GM12878 (cell line): ENCODE data around the gene THRA. TPM values are rescaled to one million over a fixed set of nuclear protein-coding genes. Genes with fewer than 3 reads are reported as not detected.

Source experiments
- BHLHE40 ChIP-seq, 2 experiments: fragments of 450-650 bp in 1 of 2; IDR thresholded peaks; 2 replicates each; pipeline ENCODE4 v1.6.1; 2011 to 2017; ENCODE audit warnings: low read depth in 2 of 2, borderline replicate concordance in 1 of 2, improper control_type of control experiment in 1 of 2, low read length in 1 of 2, mild to moderate bottlenecking in 1 of 2
- CTCF ChIP-seq, 3 experiments: IDR thresholded peaks in 2 of 3; conservative IDR thresholded peaks in 1 of 3; 2 replicates each; pipeline ENCODE4 v1.5.1; 2011; ENCODE audit warnings: low read depth in 3 of 3, low read length in 3 of 3, mild to moderate bottlenecking in 3 of 3, control low read depth in 2 of 3, moderate library complexity in 2 of 3, inconsistent platforms in 1 of 3, mixed read lengths in 1 of 3; ENCODE audit not compliant: control insufficient read depth in 2 of 3, insufficient read depth in 1 of 3; ENCODE audit errors: extremely low read depth in 1 of 3
- ESRRA ChIP-seq: IDR thresholded peaks from 2 replicates; pipeline ENCODE4 v1.6.1; 2012; ENCODE audit warnings: mild to moderate bottlenecking, low read length, improper control_type of control experiment
- HDAC6 ChIP-seq: fragments of 200-600 bp; sonication (generic); IDR thresholded peaks from one replicate; pipeline ENCODE4 v1.8.0; 2017; ENCODE audit warnings: antibody characterized with exemption; ENCODE audit not compliant: unreplicated experiment
- IKZF1 ChIP-seq: fragments of 450-650 bp; conservative IDR thresholded peaks from 2 replicates; pipeline ENCODE4 v1.6.1; 2017; ENCODE audit warnings: antibody characterized with exemption, mild to moderate bottlenecking
- MYB ChIP-seq: fragments of 150-350 bp; IDR thresholded peaks from 2 replicates; pipeline ENCODE4 v1.6.1; 2014; ENCODE audit warnings: mild to moderate bottlenecking, low read depth, low read length, borderline replicate concordance
- NKRF ChIP-seq: fragments of 450-650 bp; conservative IDR thresholded peaks from 2 replicates; pipeline ENCODE4 v1.6.1; 2017; ENCODE audit warnings: mild to moderate bottlenecking, moderate library complexity
- POLR2A ChIP-seq: IDR thresholded peaks from 2 replicates; pipeline ENCODE4 v1.6.1; 2011; ENCODE audit warnings: low read depth, mild to moderate bottlenecking, low read length
- RB1 ChIP-seq: fragments of 450-650 bp; formaldehyde crosslinking; IDR thresholded peaks from 2 replicates; pipeline ENCODE4 v1.6.1; 2017; ENCODE audit warnings: mild to moderate bottlenecking, borderline replicate concordance
- SPI1 ChIP-seq: IDR thresholded peaks from 2 replicates; pipeline ENCODE4 v1.6.1; 2011; ENCODE audit warnings: low read depth, mild to moderate bottlenecking, low read length, moderate library complexity, borderline replicate concordance; ENCODE audit not compliant: insufficient read depth
- STAT1 ChIP-seq: fragments of 450-650 bp; conservative IDR thresholded peaks from 2 replicates; pipeline ENCODE4 v1.6.1; 2014; ENCODE audit warnings: antibody characterized with exemption, mild to moderate bottlenecking
- TBL1XR1 ChIP-seq: IDR thresholded peaks from 2 replicates; pipeline ENCODE4 v1.6.1; 2012; ENCODE audit warnings: low read depth, low read length, improper control_type of control experiment
- WRNIP1 ChIP-seq: IDR thresholded peaks from 2 replicates; pipeline ENCODE4 v1.6.1; 2011; ENCODE audit warnings: low read depth, low read length, improper control_type of control experiment, borderline replicate concordance
- ZNF384 ChIP-seq: IDR thresholded peaks from 2 replicates; pipeline ENCODE4 v1.6.1; 2012; ENCODE audit warnings: low read depth, mild to moderate bottlenecking, low read length, improper control_type of control experiment, borderline replicate concordance
- ZSCAN29 ChIP-seq: fragments of 450-650 bp; IDR thresholded peaks from 2 replicates; pipeline ENCODE4 v1.6.1; 2017; ENCODE audit warnings: mild to moderate bottlenecking, moderate library complexity
- polyA plus RNA-seq, 11 experiments: library from polyadenylated mRNA; depleted of rRNA in 4 of 11; unstranded in 6 of 11; stranded (reverse) in 5 of 11; fragments of >200 nt; fragmentation: Nextera tagmentation in 4 of 11; fragmentation: Illumina TruSeq in 1 of 11; extraction: Ambion mirVana in 4 of 11; extraction: Trizol in 1 of 11; gene quantifications; 1 replicate in 1 of 11; 2 replicates in 10 of 11; pipeline versions ENCODE4 v1.2.1 to v1.2.3, GENCODE V29; 2011 to 2016; ENCODE audit warnings: inconsistent platforms in 2 of 11, missing spikeins in 2 of 11, low read depth in 1 of 11
- total RNA-seq, 4 experiments: library from RNA; depleted of rRNA in 3 of 4; stranded (reverse); fragments of >200 nt in 3 of 4; fragmentation: Illumina TruSeq in 1 of 4; extraction: Trizol in 1 of 4; gene quantifications; 2 replicates each; pipeline versions ENCODE4 v1.2.1 to v1.2.3, GENCODE V29; 2013 to 2021
- TF ChIP-seq, protein P1 (sequence below): fragments of 450-650 bp; IDR thresholded peaks from 2 replicates; pipeline ENCODE4 v1.6.1; 2017; ENCODE audit warnings: mild to moderate bottlenecking, low read depth, inconsistent platforms; ENCODE audit not compliant: poor library complexity, severe bottlenecking
- TF ChIP-seq, protein P2 (sequence below): fragments of 150-350 bp; IDR thresholded peaks from 2 replicates; pipeline ENCODE4 v1.6.1; 2016; ENCODE audit warnings: low read depth, low read length

The THRA gene
- total and polyA plus RNA-seq, 10 of the 15 experiments (the other 5 are each of a cell fraction or from before 2014, with no cell fraction given) = 0.03 to 2.0 (median 0.64) TPM

GRCh38 chr17:40122136-40122998, 59.6 kb downstream of the THRA start (continued):
- TF ChIP-seq, protein P1, sequence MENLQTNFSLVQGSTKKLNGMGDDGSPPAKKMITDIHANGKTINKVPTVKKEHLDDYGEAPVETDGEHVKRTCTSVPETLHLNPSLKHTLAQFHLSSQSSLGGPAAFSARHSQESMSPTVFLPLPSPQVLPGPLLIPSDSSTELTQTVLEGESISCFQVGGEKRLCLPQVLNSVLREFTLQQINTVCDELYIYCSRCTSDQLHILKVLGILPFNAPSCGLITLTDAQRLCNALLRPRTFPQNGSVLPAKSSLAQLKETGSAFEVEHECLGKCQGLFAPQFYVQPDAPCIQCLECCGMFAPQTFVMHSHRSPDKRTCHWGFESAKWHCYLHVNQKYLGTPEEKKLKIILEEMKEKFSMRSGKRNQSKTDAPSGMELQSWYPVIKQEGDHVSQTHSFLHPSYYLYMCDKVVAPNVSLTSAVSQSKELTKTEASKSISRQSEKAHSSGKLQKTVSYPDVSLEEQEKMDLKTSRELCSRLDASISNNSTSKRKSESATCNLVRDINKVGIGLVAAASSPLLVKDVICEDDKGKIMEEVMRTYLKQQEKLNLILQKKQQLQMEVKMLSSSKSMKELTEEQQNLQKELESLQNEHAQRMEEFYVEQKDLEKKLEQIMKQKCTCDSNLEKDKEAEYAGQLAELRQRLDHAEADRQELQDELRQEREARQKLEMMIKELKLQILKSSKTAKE = no peak
- no peak for TF ChIP-seq ESRRA
- no peak for TF ChIP-seq STAT1
- peak; percentile 54 for TF ChIP-seq POLR2A
- no peak for TF ChIP-seq RB1
- TF ChIP-seq CTCF (IDR thresholded peaks at IDR 0.05 in 2 of 3, conservative IDR thresholded peaks at IDR 0.05 in 1 of 3; ENCODE audit: control insufficient read depth in 2 of 3, extremely low read depth in 1 of 3, insufficient read depth in 1 of 3, low read depth in 3 of 3, low read length in 3 of 3) = peak in 1 of 3 experiments; percentile 15; a peak in 1 of 6 replicates
- TF ChIP-seq ZSCAN29 = no peak
- no peak; the same call in 1 of the 2 replicates for TF ChIP-seq IKZF1
- TF ChIP-seq SPI1 = peak; percentile 48; the same call in 1 of the 2 replicates
- TF ChIP-seq MYB = no peak
- TF ChIP-seq TBL1XR1 = no peak
- TF ChIP-seq WRNIP1 = no peak
- no peak for TF ChIP-seq HDAC6
- no peak for TF ChIP-seq ZNF384
- TF ChIP-seq NKRF = 0 out of 2 replicates have a peak, but pooled peaks have one; percentile 46
- TF ChIP-seq, protein P2, sequence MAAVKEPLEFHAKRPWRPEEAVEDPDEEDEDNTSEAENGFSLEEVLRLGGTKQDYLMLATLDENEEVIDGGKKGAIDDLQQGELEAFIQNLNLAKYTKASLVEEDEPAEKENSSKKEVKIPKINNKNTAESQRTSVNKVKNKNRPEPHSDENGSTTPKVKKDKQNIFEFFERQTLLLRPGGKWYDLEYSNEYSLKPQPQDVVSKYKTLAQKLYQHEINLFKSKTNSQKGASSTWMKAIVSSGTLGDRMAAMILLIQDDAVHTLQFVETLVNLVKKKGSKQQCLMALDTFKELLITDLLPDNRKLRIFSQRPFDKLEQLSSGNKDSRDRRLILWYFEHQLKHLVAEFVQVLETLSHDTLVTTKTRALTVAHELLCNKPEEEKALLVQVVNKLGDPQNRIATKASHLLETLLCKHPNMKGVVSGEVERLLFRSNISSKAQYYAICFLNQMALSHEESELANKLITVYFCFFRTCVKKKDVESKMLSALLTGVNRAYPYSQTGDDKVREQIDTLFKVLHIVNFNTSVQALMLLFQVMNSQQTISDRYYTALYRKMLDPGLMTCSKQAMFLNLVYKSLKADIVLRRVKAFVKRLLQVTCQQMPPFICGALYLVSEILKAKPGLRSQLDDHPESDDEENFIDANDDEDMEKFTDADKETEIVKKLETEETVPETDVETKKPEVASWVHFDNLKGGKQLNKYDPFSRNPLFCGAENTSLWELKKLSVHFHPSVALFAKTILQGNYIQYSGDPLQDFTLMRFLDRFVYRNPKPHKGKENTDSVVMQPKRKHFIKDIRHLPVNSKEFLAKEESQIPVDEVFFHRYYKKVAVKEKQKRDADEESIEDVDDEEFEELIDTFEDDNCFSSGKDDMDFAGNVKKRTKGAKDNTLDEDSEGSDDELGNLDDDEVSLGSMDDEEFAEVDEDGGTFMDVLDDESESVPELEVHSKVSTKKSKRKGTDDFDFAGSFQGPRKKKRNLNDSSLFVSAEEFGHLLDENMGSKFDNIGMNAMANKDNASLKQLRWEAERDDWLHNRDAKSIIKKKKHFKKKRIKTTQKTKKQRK = no peak
- 0 out of 4 replicates have a peak, but pooled peaks of 1 of the 2 experiments have one; percentile 6 for TF ChIP-seq BHLHE40 (IDR thresholded peaks at IDR 0.05; ENCODE audit: borderline replicate concordance in 1 of 2, low read depth in 2 of 2, low read length in 1 of 2)
